Activated CD4-positive, alpha-beta T cell treated with anti-CD3 and anti-CD28 coated beads for 4 hours (primary cell): ENCODE data around the gene TLCD5.

Experiments used
- DNase-seq, 2 donors: peaks; one replicate each; pipeline ENCODE4 v3.0.0-alpha.2; 2020

The TLCD5 gene

DNA sequence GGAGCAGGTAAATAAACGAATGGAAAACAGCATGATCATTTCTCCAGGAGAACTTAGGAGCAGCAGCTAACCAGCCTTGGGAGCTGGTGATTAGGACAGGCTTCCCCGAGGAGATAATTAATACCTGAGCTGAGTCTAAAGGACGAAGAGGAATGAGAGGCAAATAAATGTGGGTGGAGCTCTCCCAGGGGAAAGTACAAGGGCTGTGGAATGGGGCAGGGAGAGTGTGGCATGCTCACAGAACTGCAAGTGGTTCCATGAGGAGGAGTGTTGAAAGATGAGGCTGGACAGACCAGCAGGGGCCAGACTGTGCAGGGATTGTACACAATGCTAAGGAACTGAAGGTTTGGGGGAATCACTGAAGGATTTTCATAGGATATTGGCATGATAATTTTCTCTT, 14.2 kb upstream of the TLCD5 start:
- DNase-seq: no peak

DNA sequence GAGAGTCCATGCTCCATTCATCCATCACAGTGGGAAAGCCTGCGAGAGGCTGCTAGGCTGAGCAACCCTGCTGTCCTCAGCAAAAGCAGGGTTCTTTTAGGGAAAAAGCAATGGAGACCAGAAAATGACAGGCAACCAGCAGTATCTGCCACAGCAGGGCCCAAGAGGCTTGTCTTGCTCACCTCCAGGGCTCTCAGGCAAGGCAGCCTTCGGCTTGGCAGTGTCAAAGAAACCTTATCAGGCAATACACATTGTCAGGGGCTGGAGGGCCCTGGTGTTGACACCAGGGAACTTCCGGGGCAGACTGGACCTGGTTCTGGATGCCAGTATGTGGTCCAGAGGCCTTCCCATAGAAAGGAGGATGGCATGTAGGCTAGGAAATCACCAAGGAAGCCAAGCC, 10.2 kb upstream of the TLCD5 start:
- no peak for DNase-seq

DNA sequence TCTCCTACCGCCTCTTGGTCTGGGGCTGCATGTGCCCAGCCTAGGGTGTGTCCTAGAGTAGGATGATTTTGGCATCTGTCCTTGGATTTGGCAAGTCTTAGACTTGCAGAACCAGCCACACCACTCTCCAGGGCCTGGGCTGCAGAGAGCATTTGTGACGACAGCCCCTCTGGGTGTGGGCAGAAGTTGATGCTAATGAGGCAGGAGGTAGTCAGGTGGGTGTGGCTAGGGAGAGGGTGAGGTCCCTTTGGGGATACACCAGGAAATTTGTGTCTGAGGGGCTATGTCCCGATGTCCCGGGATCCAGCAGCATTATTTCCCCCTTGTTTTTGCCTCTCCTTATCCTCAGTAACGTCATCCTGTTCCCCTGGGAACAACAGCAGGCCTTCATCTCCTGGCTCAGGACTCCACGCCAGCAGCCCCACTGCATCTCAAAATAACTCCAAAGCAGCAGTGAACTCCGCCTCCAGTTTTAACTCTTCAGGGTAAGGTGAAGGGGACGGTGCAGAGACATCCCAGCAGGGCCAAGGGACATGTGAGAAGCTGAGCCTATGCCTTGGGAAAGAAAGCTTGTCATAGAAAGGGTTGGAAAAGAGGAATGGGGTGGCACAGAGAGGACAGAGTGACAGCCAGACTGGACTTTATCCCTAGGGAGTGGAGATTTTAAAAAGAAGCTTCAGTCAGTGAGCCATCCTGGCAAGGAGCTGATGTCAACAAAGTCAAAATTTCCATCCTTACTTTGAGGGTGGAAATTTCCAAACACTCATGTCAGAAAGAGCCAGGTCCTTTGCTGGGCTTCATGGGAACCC, 8.0 kb upstream of the TLCD5 start:
- no peak for DNase-seq

DNA sequence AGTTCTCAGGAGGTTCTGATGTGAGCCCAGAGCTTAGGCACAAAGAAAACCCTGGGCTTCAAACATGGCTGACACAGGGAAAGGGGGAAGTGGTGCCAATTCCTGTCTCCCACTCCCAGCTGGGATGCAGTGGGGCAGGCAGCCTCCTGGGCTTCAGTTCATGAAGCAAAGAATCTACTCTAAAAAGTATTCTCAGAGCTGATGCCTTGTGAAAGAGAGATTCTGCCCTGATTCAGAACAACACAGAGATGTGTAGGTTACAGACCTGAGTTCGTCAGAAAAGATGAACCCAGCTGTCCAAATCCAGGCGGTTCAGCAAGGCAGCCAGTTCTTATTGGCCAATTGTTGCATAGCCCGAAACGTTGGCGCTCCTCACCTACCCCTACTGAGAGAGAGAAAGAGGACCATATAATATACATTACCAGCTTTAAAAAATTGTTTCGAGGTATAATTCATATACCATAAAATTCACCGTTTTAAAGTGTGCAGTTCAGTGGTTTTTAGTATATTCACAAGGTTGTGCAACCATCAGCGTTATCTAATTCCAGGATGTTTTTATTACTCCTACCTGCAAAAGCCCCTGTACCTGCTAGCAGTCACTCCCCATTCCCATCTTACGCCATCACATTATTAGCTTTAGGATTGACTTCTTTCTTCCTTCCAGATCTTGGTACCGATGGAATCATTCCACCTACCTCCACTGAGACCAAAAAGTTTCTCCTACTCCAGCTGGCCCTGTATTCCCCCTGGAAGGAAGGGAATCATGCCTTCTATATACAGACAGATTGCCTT, 7.2 kb upstream of the TLCD5 start:
- no peak for DNase-seq

DNA sequence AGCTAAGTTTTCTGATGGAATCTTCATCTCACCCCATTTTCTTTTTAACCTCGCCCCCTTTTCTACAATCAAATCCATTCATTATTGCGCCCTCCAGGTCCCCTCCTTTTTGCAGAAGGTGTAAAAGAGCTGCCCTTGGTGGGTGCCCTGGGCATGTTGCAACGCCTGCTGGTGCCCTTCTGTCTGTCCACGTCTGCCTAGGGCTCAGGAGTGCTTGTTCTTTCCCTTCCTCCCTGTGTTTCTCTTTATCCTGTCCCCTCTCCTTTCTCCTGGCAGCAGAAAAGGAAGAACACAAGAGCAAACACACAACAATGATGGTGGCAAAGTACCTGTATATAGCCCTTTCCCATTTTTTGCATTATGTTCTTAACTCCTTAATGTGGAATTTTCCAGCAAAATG, 6.2 kb upstream of the TLCD5 start:
- no peak for DNase-seq

DNA sequence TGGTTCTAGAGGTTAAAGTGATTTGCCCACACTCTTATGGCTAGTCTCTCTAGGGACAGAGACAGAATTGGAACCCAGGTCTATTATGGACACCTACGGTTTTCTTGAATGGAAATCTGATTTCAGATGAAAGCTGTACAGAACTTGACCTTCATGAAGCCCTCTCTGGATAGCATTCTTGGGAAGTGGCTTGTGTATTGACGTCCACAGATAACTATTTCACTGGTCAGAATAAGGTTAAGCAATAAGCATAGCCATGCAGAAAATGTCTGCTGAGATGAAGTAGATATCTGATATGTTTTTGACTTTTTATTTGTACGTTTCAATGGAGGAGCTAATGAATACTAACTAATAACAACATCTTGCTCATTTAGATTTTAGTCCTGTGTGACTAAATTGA, 1.1 kb downstream of the TLCD5 start:
- DNase-seq: no peak

DNA sequence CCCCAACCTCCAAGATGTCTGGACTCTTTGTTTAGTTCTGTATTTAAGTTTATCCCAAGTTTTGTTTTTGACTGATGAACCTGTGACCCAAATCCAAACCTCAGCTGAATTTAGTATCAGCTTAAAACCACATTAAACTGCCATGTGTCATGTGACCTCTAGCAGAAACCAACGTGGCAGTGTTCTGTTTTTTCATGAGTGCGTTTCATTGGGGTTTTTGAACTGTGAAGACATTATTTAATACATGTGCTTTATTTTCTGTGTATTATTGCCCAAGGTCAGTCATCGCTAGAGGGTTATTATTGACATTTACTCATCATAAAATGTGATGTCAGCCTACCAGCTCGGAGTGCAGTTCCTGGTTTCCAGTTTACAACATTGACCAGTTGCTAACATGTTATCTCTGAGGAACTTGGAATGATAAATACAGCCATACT, 1.8 kb downstream of the TLCD5 start:
- no peak for DNase-seq

DNA sequence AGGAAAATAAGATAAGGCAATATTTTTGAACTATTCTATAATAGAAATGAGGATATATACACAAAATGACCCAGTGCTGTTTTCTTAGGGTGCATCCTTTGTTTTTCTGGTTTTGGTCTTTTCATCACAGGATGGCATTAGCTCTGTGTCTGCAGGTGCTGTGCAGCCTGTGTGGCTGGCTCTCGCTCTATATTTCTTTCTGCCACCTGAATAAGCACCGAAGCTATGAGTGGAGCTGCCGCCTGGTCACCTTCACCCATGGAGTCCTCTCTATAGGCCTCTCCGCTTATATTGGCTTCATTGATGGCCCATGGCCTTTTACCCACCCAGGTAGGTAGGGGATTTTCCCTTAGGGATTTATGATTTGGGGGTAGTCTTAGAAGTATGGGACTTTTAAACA, 2.2 kb downstream of the TLCD5 start:
- no peak for DNase-seq

DNA sequence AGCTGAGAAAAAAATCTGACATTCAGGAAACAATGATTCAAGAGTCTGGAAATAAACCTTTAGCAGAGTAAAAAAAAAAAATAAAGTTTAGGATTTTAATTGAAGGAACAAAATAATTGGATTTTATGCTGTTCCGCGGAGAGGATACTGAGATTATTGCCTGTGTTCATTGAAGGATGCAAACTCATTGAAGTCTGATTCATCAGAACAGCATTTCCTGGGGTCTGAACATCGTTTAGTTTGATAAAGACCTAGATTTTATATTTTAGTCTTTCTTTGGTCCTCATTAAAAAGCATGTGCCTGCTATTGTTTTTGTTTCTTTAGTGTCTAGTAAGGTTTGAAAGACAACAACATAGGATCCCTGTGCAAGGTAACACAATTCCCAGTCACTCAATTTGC, 4.5 kb downstream of the TLCD5 start:
- DNase-seq: no peak

DNA sequence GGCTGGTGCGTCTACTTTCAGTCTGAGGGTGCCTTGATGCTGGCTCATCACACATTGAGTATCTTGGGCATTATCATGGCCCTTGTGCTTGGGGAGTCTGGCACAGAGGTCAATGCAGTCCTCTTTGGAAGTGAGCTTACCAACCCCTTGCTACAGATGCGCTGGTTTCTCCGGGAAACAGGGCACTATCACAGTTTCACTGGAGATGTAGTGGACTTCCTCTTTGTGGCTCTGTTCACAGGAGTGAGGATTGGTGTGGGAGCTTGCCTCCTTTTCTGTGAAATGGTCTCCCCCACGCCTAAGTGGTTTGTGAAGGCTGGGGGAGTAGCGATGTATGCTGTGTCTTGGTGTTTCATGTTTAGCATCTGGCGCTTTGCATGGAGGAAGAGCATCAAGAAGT, 4.9 kb downstream of the TLCD5 start:
- no peak for DNase-seq

DNA sequence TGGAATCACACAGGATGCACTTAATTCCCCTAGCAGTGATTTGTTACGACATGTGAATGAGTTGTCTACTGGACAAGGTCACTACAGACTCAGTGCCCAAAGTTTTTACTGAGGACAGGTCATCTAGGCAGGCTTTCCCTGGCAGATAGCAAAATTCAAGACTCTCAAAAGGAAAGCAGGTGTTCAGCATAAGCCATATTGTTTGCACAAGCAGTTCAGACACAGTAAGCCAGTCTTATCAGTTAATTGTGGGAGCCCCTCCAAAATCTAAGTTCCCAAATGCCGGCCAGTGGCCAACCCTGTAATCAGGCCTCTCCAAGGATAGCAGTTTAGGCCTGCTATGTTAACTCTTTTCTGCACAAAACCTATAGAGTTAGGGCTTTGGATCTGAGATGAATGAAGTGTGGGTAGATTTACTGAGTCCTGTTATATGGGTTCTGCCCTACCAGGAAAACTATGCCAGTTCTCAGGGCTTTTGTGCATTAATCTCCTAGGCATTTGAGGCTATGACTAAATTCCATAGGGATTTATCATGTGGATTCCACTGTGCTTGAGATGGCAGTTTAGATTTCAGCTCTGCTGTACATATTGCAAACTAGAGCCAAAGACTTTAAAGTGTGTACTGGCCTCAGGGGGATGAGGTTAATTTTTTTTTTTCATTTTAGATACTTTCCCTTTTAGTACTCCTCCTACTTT, 6.3 kb downstream of the TLCD5 start:
- DNase-seq: no peak

DNA sequence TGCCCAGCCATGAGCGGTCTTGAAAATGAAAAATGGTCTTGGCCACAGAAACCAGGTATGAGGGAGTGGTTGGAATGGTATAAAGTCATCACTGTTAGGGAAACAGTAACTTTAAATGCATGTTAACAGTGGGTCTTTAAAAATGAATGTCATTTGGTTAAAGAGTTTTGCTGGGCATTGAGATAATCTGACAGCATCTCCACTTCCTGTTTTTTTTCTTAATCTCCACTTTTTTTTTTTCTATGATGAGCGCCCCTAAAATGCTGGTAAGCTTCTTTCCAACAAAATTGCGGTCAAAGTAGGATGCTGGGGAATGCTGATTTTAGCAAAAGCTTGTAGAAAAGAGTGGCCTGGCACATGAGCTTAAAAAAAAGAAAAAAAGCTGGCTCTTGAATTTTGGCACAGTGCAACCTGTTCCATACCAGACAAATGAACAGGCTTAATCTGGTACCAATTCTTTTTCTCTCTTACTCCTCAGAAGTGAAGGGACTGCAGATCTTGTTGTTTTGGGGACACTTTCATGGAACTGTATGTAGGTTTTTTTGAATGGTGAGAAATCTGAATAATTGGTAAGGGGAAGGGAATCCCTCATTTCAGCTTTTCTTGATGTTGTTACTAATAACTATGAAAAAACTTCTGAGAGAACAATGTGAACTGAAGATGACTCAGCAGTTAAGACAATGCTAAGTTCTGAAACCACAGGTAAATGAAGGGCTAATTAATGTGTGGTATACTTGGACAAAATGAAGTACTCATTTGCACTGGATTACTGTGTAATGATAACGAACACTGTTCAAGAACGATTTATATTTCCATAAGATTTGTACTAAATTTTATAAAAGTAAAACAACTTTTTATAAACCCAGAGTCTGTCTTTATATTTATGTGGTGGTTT, 8.0 kb downstream of the TLCD5 start:
- DNase-seq: no peak

DNA sequence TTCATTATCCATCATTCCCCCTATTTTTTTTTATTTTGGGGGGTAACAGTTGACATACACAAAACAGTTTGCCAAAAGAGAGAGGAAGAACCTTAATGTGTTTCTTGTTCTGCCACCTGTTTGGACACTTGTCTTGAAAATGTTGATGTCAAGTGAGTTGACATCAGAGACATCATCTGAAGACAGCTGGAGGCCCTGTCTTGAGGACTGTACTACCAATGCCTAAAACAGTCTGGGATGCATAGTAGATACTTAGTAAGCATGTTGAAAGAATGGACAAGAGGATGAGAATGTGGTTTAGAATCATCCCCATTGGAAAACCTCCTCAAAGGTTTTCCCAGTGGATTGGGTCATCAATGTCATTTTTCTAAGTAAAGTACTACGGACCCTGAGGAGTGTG, 8.7 kb downstream of the TLCD5 start:
- DNase-seq: no peak

DNA sequence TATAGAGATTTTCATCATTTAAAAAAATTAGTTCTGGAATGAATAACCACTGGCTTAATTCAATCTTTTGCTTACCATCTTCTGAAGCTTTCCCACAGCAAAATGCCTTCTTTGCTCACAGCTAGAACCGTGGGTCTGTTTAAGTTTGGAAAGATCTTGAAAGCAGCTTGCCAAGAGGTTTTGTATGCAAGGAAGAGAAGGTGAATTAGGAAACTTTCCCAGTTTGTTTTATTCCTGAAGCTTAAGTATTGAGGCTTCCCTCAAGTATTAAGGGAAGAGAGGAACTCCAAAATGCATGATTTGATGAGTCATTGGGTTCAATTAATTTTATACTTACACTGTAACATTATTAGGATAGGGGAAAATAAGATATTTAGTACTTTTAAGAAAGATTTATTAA, 9.2 kb downstream of the TLCD5 start:
- DNase-seq: no peak

DNA sequence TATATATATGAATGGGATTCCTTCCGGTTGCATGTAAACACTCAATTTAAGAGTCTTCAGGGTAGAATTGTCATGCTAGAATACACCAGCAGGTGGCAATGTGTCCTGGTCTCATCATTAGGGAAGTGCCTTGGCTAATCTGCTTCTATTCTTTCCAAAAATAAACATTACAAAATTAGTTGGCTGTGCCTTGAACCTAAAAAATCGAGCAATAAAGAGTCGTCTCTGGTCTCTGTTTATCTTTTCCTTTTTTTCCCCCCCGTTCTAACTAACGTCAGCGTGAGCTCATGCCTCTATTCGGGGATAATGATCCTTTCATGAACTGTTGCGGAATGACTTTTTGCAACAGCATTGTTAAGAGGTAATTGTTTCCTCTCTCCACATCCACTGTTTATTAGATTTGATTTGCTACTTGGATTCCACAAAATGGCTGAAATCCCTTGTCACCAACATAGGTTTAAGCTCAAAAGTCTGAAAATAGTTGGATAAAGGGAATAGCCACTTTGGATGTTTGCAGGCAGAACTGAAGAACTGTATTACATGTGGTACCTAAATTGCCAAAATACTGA, 9.9 kb downstream of the TLCD5 start:
- peak; percentile 44 to 77 for DNase-seq

DNA sequence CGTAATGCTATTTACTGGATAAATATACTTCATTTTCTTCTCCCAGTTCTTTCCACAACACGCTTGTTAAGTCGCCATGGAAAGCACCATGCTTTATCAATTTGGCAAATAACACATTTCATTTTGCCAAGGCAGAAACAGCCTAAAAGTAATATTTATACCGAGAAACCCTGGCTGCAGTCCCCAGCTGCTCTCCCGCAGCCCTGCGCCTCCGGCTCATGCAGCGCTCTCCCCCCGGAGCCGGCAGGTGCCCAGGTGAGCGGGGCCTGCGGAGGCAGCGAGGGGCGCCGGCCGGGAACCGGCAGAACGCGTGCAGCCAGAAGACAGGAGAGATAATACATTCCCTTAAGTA, 10.4 kb downstream of the TLCD5 start:
- peak; percentile 24 to 25 for DNase-seq

DNA sequence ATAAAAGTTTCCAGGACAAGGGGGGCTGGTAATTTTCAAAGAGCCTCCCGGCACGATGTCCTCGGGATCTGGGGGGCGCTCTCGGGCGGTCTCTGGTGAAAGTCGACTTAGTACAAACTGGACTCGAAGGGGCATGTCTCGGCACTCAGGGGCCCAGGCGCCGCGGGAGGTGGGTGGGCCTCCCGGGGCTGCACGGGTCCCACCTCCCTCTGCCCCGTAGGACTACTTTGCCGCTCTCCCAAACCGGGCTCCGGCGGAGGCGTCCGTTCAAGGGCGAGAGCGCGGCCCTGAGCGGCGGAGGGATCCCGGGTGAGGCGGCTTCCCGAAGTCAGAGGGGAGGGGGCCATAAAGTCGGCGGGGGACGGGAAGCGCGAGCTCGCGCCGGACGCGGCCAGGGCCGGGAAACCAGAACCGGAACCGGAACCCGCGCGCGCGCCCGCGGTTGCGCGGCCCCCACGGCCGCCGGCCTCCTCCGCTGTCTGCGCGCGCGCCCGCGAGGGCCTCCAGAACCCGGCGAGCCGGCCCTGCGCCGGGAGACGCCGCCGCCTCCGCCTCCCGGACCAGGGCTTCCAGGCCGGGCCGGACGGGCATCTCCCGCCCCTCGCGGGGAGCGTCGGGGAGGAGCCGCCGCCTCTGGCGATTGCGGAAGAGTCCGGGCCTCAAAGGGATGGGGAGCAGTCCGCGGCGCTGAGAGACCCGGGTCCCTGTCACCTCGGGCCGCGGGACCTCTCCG, 11.0 kb downstream of the TLCD5 start, which contains the start of gene ARHGEF12:
Gene ARHGEF12, plus strand, starts transcription at position 506 of the 733 bp plus-strand sequence. CDS start 831 bp downstream, outside the sequence.
- peak; percentile 76 to 78 for DNase-seq

DNA sequence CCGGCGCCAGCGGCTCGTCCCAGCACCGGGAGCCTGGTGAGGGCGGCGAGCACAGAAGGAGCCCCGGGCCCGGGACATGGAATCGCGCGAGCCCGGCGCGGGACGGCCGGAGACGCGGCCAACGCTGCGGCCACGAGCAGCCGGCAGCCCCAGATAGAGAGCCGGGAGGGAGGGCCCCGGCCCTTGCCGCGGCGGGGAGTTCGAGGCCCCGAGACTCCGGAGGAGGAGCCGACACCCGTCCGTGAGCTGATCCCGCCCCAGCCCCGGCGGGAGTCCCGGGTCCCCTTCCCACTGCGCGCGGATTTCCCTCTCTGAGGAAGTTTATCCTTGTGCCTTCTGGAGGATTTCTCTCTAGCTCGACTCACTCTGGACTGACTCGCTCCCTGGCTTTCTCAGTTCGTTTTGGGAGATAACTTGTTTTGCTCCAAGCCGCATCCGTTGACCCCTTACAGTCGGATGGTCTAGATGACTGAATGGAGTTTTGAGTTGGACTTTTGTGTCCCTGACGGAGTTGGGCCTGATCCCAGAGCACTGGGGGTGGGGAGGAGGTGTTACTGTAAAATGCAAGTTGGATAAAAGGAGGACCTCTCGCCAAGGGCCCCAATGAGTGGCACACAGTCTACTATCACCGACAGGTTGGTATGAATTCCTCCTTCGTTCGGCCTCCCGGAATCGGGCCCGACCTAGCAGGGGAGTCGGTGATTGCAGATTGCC, 11.7 kb downstream of the TLCD5 start:
- DNase-seq: peak in 1 of 2 donors; percentile 21

DNA sequence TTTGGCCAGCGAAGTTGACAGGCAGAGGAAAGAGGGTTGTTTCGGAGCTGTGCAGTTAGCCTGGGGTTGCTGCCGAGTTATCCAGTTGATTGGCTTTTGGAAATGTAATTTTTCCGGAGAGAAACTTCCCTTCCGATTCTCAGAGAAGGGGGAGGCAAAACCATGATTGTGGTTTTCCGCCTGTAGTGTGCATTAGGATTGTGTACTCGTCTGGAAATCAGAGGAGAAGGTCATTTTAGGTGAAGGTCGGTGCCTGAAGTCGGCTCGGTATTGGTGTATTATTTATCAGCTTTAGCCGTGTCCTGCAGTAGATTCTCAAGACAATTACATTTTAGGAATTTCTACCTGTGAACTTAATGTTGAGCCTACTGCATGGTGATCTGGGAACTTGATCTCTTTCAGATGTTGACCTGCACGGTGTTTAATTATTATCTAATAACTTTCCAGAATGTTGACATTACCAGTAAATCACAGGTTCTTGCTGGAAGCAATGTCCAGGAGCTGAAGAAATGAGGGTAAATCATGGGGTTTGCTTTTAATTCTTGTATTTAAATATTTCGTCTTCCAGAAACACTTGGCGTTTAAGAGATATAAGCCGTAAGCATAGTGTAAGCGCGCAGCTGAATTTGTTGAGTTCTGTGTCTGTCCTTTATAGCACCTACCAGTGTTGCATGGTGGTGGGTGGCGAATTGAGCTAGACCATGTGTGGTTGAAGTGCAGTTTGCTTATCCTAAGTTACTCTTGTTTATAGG, 12.4 kb downstream of the TLCD5 start:
- DNase-seq: no peak
